ENCODE results near the gene S1PR1. TPM values are rescaled to one million over a fixed set of nuclear protein-coding genes. Genes with fewer than 3 reads are reported as not detected.
"Not testable (repeated sequence)": the region's sequence is repeated elsewhere in the genome, so short reads cannot be mapped to it uniquely, and the experiment has no call there.

S1PR1 gene
- polyA plus RNA-seq, 1 donor (not counting 4 experiments of a cell fraction or from before 2014, with no cell fraction given): 3.1 TPM

DNA sequence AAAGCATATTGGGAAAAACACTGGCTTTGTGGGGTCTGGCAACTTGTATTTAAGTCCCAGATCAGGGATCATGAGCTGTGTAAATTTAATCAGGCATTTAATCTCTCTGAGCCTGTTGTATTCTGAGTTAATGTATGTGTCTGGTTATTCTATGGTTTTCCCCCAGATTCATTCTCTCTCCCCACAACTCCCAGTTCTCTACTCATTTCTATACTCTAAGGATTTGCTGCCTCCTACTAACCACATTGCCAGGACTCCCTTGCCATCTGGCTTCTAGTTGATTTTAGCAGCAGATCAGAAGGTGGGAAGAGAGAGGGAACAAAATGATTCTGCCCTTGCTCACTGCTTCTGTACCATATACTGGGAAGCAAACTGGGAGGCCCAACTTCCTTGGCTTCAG, 31.4 kb upstream of the S1PR1 start:
- dilution Hi-C loops (cut with MboI; ENCODE audit: extremely low pct_ligation_motif_present, low sequenced_read_pairs): no loop called here
- DNase-seq (ENCODE audit: low read depth, low spot score) (no peak), FAIRE-seq (no peak)
- TF ChIP-seq, protein P1, sequence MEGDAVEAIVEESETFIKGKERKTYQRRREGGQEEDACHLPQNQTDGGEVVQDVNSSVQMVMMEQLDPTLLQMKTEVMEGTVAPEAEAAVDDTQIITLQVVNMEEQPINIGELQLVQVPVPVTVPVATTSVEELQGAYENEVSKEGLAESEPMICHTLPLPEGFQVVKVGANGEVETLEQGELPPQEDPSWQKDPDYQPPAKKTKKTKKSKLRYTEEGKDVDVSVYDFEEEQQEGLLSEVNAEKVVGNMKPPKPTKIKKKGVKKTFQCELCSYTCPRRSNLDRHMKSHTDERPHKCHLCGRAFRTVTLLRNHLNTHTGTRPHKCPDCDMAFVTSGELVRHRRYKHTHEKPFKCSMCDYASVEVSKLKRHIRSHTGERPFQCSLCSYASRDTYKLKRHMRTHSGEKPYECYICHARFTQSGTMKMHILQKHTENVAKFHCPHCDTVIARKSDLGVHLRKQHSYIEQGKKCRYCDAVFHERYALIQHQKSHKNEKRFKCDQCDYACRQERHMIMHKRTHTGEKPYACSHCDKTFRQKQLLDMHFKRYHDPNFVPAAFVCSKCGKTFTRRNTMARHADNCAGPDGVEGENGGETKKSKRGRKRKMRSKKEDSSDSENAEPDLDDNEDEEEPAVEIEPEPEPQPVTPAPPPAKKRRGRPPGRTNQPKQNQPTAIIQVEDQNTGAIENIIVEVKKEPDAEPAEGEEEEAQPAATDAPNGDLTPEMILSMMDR (optimal IDR thresholded peaks at IDR 0.05 in 1 of 3, IDR thresholded peaks at IDR 0.05 in 1 of 3, conservative IDR thresholded peaks at IDR 0.05 in 1 of 3; ENCODE audit: extremely low read depth in 1 of 3, insufficient read depth in 2 of 3, low read length in 3 of 3): no peak
- TF ChIP-seq EZH2 (IDR thresholded peaks at IDR 0.05; ENCODE audit: low read length): no peak
- H3K4me1 ChIP-seq (ENCODE audit: control insufficient read depth, extremely low read depth, insufficient read depth, low read length): peaks cover 6% of the 10 kb centered on the region
- H4K20me1 ChIP-seq (ENCODE audit: control insufficient read depth, extremely low read depth, insufficient read depth, low read length): no peaks in the 10 kb centered on the region
- no peak overlapping the region for H3K4me3 ChIP-seq (ENCODE audit: control insufficient read depth in 2 of 3, extremely low read depth in 1 of 3, insufficient read depth in 2 of 3, low read depth in 1 of 3, low read length in 3 of 3)
- H2AFZ ChIP-seq (ENCODE audit: control insufficient read depth, low read length): no peak overlapping the region
- no peak overlapping the region for H3K27ac ChIP-seq (ENCODE audit: control insufficient read depth, insufficient read depth, low read length)
- no peaks in the 10 kb centered on the region for H3K79me2 ChIP-seq (ENCODE audit: control insufficient read depth, insufficient read depth, low read length)
- H3K36me3 ChIP-seq (ENCODE audit: control insufficient read depth in 2 of 2, extremely low read depth in 1 of 2, insufficient read depth in 2 of 2, low read length in 2 of 2): no peaks in the 10 kb centered on the region
- H3K9me1 ChIP-seq (ENCODE audit: control insufficient read depth, extremely low read depth, insufficient read depth, low read length): no peaks in the 10 kb centered on the region
- no peaks in the 10 kb centered on the region for H3K27me3 ChIP-seq (ENCODE audit: control insufficient read depth, extremely low read depth, insufficient read depth, low read length)
- H3K9me3 ChIP-seq (ENCODE audit: control insufficient read depth, low read depth, low read length): no peaks in the 10 kb centered on the region
- no peak overlapping the region for H3K4me2 ChIP-seq (ENCODE audit: control insufficient read depth, extremely low read depth, insufficient read depth, low read depth, low read length)
- no peak overlapping the region for H3K9ac ChIP-seq (ENCODE audit: control insufficient read depth, extremely low read depth, insufficient read depth, low read length)

DNA sequence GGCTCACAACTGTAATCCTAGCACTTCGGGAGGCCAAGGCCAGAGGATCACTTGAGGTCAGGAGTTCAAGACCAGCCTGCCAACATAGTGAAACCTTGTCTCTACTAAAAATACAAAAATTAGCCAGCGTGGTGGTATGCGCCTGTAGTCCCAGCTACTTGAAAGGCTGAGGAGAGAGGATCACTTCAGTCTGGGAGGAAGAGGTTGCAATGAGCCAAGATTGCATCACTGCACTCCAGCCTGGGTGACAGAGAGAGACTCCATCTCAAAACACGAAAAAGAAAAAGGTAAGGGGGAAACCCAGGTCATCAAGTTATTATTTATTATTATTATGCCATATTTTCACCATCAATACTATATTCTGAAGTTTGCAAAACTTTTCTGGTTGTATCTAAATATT, 30.7 kb upstream of the S1PR1 start:
- H3K9me3 ChIP-seq (ENCODE audit: control insufficient read depth, low read depth, low read length); H3K79me2 ChIP-seq (ENCODE audit: control insufficient read depth, insufficient read depth, low read length); H3K27me3 ChIP-seq (ENCODE audit: control insufficient read depth, extremely low read depth, insufficient read depth, low read length); H3K4me3 ChIP-seq (ENCODE audit: control insufficient read depth in 2 of 3, extremely low read depth in 1 of 3, insufficient read depth in 2 of 3, low read depth in 1 of 3, low read length in 3 of 3); H3K4me1 ChIP-seq (ENCODE audit: control insufficient read depth, extremely low read depth, insufficient read depth, low read length); H3K9me1 ChIP-seq (ENCODE audit: control insufficient read depth, extremely low read depth, insufficient read depth, low read length); H3K27ac ChIP-seq (ENCODE audit: control insufficient read depth, insufficient read depth, low read length); H3K4me2 ChIP-seq (ENCODE audit: control insufficient read depth, extremely low read depth, insufficient read depth, low read depth, low read length); H3K9ac ChIP-seq (ENCODE audit: control insufficient read depth, extremely low read depth, insufficient read depth, low read length); H2AFZ ChIP-seq (ENCODE audit: control insufficient read depth, low read length); FAIRE-seq; H4K20me1 ChIP-seq (ENCODE audit: control insufficient read depth, extremely low read depth, insufficient read depth, low read length); dilution Hi-C loops (cut with MboI; ENCODE audit: extremely low pct_ligation_motif_present, low sequenced_read_pairs); DNase-seq (ENCODE audit: low read depth, low spot score); H3K36me3 ChIP-seq (ENCODE audit: control insufficient read depth in 2 of 2, extremely low read depth in 1 of 2, insufficient read depth in 2 of 2, low read length in 2 of 2): not testable (repeated sequence)

DNA sequence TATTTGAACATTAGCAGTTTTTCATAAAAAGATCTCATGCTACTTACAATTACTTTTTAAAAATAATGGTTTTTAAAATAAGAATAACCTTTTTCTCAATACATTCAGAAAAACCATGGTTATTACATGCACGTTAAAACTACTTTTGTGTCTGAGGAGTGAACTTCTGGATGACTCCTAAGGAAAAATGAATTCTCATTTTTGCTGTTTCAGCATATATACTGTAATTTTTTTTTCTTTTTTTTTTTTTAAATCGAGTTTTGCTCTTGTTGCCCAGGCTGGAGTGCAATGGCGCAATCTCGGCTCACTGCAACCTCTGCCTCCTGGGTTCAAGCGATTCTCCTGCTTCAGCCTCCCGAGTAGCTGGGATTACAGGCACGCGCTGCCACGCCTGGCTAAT, 29.5 kb upstream of the S1PR1 start:
- H3K4me3 ChIP-seq (ENCODE audit: control insufficient read depth in 2 of 3, extremely low read depth in 1 of 3, insufficient read depth in 2 of 3, low read depth in 1 of 3, low read length in 3 of 3); H3K4me2 ChIP-seq (ENCODE audit: control insufficient read depth, extremely low read depth, insufficient read depth, low read depth, low read length); H3K27ac ChIP-seq (ENCODE audit: control insufficient read depth, insufficient read depth, low read length); H2AFZ ChIP-seq (ENCODE audit: control insufficient read depth, low read length); H4K20me1 ChIP-seq (ENCODE audit: control insufficient read depth, extremely low read depth, insufficient read depth, low read length); FAIRE-seq; dilution Hi-C loops (cut with MboI; ENCODE audit: extremely low pct_ligation_motif_present, low sequenced_read_pairs); DNase-seq (ENCODE audit: low read depth, low spot score); H3K4me1 ChIP-seq (ENCODE audit: control insufficient read depth, extremely low read depth, insufficient read depth, low read length); H3K9ac ChIP-seq (ENCODE audit: control insufficient read depth, extremely low read depth, insufficient read depth, low read length); H3K79me2 ChIP-seq (ENCODE audit: control insufficient read depth, insufficient read depth, low read length); H3K9me1 ChIP-seq (ENCODE audit: control insufficient read depth, extremely low read depth, insufficient read depth, low read length); H3K36me3 ChIP-seq (ENCODE audit: control insufficient read depth in 2 of 2, extremely low read depth in 1 of 2, insufficient read depth in 2 of 2, low read length in 2 of 2); H3K27me3 ChIP-seq (ENCODE audit: control insufficient read depth, extremely low read depth, insufficient read depth, low read length); H3K9me3 ChIP-seq (ENCODE audit: control insufficient read depth, low read depth, low read length): not testable (repeated sequence)
